ACHN (cell line): Measurements from ENCODE around the gene GRB14.
"Not testable (repeated sequence)": the region's sequence is repeated elsewhere in the genome, so short reads cannot be mapped to it uniquely, and the experiment has no call there.

ENCODE experiments used
- DNase-seq: peaks from one replicate; pipeline ENCODE4 v3.0.0-alpha.2; 2015
- in situ Hi-C: cut with HindIII; loops from 2 replicates; pipeline ENCODE4 v1.10.0; 2017; ENCODE audit warnings: low sequenced_read_pairs, low pct_ligation_motif_present, low pct_unique_long_range_greater_than_20kb

Gene GRB14

DNA sequence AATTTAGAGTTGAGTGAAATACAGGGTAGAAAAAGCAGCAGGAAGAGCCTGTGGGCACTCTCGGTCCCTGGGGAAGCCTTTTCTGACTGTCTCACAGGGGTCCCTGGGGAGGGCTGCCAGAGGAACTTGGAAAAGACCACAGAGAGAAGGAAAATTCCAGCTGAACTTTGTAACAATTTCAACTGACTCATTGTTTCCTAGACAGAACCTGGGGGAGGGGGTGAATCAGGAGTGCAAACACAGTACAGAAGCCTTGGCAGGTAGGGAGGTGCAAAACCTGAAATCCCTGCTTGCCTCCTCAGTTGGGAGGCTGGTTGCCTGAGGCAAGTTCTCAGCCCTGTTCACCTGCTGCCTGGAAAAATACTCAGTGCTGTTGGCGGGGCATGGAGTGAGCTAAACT, 106.8 kb downstream of the GRB14 start:
- in situ Hi-C loops, result no loop called here
- DNase-seq, result no peak

DNA sequence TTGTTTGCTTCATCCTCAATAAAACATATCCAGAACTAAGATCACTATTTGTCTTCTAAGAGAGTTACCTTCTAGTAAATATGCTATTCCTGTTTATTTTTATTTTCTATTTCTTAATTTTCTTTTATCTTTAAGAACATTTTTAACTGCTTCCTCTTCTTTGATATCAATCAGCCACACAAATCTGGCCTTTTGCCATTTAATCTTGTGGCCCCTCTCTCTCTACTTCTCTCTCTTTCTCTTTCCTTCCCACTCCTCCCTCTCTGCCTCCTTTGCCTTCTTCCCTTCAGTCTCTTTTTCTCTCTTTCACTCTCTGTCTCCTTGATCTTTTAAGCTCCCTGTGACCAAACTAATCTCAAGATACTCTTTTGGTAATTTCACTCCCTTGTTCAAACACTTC, 108.4 kb downstream of the GRB14 start:
- no peak for DNase-seq
- in situ Hi-C loops, result no loop called here

DNA sequence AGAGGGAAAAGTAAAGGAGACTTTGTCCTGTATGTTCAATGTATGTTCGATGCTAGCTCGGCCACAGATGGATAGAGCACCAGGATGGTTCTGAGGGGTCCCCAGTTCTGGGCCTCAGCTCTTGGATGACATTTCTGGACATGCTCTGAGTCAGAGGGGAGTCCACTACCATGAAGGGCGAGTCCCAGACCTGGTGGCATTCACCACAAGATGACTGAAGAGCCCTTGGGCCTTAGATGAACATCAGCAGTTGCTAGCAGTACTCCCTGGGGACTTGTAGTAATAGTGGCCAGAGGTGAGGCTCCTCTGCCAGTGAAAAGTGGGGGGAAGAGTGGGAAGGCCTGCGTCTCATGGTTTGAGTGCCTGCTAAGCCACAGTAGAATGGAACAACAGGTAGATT, 109.5 kb downstream of the GRB14 start:
- in situ Hi-C loops, result no loop called here
- no peak for DNase-seq

DNA sequence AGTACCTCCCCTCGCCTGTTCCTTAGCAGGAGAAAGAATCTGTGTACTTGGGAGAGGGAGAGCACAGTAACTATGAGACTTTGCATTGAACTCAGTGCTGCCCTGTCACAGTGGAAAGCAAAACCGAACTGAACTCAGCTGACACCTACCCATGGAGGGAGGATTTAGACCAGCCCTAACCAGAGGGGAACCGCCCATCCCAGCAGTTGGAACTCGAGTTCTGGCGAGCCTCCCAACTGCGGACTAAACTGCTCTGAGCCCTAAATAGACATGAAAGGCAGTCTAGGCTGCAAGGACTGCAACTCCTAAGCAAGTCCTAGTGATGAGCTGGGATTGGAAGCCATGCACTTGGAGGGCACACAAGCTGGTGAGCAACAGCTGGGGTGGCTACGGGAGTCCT, 110.4 kb downstream of the GRB14 start:
- no peak for DNase-seq
- in situ Hi-C loops, result no loop called here

DNA sequence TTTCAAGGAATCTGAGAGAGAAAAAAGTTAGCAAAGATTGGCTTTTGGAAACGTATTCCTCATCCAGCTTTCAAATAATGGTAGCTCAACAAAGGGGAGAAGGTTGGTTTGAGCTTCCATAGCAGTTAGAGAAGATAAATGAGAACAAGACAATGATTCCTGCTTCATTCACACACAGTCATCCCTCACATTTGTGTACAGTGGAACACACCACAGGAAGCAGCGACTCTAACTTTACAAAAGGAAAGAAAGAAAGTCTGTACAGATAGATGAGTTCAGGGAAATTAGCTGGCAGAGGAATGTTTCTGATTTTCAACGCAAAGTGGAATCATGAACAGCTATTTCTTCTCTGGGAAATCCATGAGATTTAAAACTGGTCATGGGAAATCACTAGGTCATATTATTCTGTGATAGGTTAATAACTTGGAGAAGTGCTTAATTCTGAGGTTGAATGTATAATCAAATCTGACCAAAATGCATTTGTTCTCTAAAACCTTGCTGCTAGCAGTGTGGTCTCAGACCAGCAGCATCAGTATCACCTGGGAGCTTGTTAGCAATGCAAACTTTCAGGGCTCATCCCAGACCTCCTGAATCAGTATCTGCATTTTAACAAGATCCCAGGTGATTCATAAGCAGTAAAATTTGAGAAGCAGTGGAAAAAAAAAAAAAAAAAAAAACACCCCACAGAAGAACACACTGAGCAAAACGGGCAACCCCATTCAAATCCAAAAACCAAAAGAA, 112.0 kb downstream of the GRB14 start:
- in situ Hi-C loops, result no loop called here

DNA sequence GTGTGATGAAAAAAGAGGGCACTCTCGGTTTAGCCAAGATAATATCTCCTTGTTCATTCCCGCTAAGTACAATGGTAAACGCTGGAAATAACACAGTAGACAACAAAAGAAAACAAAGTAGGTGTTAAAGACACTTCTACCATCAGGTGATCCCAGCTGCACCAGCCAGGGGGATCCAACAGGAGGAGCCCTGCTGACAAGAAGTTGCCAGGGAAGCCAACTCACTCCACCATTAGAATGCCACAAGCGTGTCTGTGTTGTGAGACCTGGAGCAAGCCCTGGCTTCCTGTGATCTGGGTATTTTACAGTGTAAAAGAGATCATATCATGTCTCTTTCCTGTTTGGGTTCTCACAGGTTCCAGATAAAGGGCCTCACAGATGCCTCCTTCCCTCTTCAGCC, 117.0 kb downstream of the GRB14 start:
- in situ Hi-C loops, result no loop called here
- DNase-seq, result peak; percentile 48

More for the DNA sequence above, 112.0 kb downstream of the GRB14 start:
- no peak for DNase-seq

DNA sequence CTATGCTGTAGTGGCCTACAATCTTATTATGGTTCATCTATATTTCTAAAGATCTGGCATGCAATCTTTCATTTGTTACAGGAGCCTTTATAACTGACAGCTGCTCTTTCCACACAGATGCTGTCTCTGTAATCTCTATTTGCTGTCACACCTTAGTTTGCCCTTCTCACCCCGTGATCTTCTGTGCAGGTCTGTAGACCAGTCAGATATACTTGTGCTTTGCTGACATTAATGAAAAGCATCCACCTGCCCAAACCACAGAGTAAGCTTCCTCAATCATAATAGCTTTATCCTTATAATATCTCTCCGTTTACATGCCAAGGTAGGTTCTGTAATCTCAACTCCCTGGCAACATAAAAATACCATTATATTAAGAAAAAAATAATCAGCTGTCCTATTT, 122.4 kb downstream of the GRB14 start:
- no peak for DNase-seq

DNA sequence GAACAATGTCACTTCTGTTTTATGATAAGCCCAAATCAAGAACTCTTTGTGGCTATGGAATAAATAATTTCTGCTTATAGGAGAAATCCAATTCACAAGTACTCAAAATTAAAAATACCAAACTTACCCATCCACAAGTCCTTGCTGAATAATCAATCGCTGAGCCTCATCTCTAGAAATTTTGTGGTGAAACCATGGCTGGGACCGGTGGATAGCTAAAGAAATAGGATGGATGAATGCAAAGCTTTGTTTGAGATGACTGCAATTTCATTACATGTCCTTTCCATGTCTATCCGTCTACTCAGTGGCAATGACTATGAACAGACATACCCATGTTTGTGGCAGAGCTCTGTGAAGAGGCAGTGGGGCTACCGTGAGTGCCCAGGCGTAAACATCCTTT, 124.4 kb downstream of the GRB14 start:
- in situ Hi-C loops, result loop anchor here (25.0 kb wide), 1 partner anchor 1310 kb away; no protein-coding TSS in a partner anchor
- no peak for DNase-seq

More for the DNA sequence above, 122.4 kb downstream of the GRB14 start:
- in situ Hi-C loops, result loop anchor here (25.0 kb wide), 1 partner anchor 1312 kb away; no protein-coding TSS in a partner anchor

DNA sequence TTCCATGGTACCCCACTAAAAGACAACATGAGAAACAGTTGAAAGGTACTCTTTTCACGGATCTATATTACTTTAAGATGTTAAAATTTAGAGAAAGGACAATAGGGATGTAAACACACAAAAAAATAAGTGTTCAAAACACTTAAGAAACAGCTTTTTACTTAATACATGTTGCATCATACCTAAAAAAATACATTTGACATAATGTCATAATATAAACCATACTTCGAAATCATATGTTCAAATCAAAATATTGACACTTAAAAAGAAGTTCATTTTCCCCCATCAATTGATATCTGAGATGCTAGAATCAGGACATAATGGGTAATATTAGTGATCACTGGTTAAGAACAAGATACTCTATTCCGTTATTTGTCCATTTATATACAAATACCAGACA, 124.9 kb downstream of the GRB14 start:
- in situ Hi-C loops, result loop anchor here (25.0 kb wide), 1 partner anchor 1309 kb away; no protein-coding TSS in a partner anchor
- no peak for DNase-seq

DNA sequence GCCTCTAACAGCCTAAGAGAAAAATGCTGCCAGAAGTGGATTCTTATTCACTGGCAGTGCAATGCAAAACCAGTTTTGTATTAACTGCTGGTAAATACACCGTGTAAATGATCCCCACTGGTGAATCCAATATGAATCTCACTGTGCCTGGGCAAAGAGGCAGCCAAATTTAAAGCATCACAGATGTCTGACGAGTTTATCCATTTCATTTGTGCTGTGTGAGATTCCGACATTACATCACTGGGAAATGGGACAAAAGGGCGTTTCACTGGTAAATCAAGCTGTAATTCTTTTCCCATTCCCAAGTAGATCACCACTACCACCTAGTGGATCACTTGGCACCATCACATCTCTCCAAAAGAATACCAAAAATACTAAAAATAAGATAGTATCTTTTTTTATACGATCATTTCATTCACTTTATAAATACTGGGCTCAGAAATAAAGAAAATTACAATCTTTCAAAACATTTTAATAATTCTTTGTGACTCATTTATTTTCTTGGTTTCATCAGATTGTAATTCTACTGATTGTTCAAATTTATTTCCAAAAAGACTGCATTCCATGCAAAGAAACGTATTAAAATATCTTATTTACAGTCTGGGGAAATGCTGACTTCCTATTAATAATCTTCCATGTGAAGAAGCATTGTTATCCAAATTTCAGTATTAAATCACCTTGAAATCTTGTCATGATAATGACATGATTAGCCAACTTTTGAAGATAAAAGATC, 125.6 kb downstream of the GRB14 start:
- DNase-seq, result peak; percentile 80
- in situ Hi-C loops, result loop anchor here (25.0 kb wide), 1 partner anchor 1308 kb away; no protein-coding TSS in a partner anchor

DNA sequence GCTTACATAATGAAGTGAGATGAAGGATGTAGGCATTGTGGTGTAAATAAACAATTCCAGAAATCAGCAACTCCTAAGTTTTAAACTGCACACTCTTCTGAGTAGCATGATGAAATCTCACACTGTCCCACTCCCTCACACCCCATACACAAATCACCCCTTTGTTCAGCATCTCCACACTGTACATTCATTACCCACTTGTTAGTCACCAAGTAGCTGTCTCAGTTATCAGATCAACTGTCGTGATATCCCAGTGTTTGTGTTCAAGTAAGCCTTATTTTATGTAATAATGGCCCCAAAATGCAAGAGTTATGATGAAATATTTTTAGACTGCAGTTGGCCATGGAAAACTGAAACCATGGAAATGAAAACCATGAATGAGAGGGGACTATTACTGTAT, 135.7 kb downstream of the GRB14 start:
- no peak for DNase-seq
- in situ Hi-C loops, result loop anchor here (25.0 kb wide), 1 partner anchor 1298 kb away; no protein-coding TSS in a partner anchor

DNA sequence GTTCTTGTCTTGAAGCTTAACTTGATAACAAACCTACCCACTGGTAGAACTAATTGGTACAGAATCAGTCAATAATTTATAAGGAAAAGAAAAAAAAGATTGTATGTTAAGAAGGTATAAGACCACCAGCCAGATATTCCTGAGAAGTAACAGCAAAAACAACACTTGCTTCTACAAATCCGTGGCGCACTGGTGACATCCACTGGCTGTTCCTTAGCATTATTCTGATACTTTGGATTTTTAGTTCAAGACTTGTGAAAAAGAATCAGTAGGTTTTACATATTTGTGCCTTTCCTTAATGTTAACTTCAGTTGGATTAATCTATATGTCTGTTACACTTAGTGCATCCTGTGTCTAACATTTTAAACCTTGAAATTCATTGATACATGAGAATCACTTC, 141.8 kb downstream of the GRB14 start:
- in situ Hi-C loops, result loop anchor here (25.0 kb wide), 1 partner anchor 1292 kb away; no protein-coding TSS in a partner anchor

DNA sequence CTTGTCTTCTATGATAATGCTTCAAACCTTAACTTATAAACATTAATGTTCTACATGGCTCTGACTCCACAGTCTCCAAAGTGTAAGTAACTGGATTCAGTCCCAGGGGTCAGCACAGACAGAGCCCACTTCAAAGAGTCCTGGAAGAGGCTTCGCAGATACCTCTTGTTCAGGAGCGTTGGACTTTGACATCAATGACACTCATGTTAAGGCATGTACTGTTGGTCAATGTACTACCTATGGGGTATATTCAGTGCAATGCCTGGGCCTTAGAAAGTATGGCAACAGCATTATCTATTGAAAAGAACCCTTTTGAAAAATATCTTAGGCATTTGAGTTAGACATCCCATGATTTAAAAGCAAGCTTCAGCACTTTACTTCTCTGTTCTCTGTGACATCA, 143.1 kb downstream of the GRB14 start:
- no peak for DNase-seq
- in situ Hi-C loops, result loop anchor here (25.0 kb wide), 1 partner anchor 1291 kb away; no protein-coding TSS in a partner anchor

More for the DNA sequence above, 141.8 kb downstream of the GRB14 start:
- peak; percentile 68 for DNase-seq

DNA sequence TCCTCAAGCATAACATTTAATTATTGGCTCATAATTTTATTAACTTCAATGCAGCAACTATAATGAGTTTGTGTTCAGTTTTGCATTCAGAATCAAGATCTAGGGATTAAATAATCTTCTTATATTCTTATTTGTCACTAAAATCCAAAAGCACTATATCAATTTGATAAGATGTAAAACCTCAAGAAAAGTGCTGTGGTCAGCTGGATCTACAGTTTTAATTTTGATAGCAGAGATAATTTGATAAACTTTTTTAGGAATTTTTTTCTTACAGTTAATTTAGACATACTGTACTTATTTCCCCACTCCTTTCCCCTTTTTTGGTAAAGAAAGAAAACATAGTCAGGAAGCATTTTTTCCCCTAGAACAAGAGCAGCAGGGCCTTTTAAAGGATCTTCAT, 146.4 kb downstream of the GRB14 start:
- no peak for DNase-seq
- in situ Hi-C loops, result loop anchor here (25.0 kb wide), 1 partner anchor 1288 kb away; no protein-coding TSS in a partner anchor

DNA sequence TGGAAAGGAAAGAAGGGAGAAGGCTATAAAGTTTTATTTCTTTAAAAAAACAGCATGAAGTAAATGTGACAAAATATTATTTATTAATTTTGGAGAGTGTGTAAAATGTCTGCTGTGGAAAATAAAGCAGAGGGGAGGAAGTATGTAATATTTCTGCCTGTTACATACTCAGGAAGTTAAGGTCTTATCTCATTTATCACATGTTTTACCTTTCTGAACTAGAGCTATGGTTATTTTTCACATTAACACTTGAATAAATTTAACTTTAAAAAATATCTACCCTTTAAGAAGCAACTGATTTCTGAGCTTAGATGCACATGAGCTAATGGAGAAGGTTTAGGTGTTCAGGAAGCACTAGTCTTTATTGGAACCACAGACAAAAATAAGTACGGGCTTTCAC, 148.3 kb downstream of the GRB14 start:
- in situ Hi-C loops, result no loop called here
- no peak for DNase-seq

DNA sequence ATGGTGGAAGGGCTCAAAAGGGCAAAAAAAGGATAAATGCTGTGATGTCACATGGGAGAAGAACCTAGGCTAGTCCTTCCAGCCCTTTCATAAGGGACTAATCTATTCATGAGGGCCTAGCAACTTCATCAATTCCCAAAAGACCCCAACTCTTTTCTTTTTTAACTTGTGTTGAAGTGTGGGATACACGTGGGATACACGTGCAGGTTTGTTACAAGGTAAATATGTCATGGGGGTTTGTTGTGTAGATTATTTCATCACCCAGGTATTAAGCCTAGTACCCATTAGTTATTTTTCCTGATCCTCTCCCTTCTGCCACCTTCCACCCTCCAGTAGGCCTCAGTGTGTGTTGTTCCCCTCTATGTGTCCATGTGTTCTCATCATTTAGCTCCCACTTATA, 156.2 kb downstream of the GRB14 start:
- DNase-seq, in situ Hi-C loops: not testable (repeated sequence)

DNA sequence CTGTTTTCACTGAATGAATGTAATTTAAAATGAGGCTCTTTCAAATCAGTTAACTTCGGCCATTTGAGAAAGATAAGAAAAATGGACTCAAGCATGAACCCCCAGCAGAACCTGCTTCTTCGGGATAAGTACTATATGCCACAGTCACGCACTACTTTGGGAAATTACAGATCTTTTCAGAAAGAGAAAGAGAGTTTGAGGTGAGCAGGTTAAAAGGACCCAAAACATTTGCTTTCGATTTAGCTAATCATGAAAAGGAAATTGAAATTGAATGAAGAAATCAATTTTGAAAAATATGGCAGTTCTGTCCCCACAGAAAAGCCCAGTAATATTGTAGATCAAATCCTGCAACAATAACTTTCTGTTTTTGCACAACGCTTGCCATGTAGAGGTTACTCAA, 156.9 kb downstream of the GRB14 start:
- no peak for DNase-seq
- in situ Hi-C loops, result no loop called here

DNA sequence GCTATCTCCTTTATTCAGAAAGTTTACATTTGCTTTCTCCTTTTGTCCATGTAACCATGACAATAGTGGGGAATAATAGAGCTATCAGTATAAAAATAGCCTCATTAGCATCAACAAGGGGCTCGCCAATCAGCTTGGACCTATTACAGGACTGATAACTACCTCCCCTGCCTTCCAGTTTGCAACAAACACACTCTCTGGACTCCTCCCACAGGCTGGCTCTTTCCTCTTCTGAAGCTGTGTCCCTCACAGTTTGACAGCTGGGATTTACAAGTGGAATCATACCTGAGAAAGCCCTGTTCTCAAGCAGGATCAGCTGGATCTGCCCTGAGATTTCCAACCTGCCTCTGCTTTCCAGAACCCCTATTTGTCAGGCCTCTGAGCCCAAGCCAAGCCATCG, 162.5 kb downstream of the GRB14 start:
- no peak for DNase-seq
- in situ Hi-C loops, result no loop called here

DNA sequence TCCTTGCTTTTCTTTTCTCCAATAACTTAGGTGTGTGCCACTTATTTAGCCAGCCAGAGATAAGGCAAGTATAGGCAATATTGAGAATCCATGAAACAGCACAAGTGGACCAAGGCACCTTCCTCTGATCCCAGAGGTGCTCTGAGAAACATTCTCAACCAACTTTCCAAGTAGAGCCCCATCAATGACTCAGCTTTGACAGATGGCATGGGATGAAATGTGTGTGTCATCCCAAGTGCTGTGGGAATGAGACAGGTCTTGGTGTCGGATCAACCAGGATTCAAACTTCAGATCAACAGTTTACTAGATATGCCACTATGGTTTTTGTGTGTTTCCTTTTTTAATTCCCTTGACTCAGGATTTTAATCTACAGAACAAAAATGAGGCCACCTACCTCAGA, 164.0 kb downstream of the GRB14 start:
- DNase-seq, result no peak
- in situ Hi-C loops, result no loop called here
